ENCODE measurements around the gene FAM120AOS. TPM values are rescaled to one million over a fixed set of nuclear protein-coding genes. Genes with fewer than 3 reads are reported as not detected.

The FAM120AOS gene
- total RNA-seq, 1 experiment from 2014 or later = 31.2 TPM

- no peak overlapping the region for H2AFZ ChIP-seq (ENCODE audit: low read depth, low read length, poor library complexity, severe bottlenecking)
- ATAC-seq (no peak), DNase-seq (ENCODE audit: low read depth, low spot score) (no peak)
- H3K9ac ChIP-seq (ENCODE audit: low read length) = no peak overlapping the region
- no peak overlapping the region for H3K4me3 ChIP-seq (replicated peaks in 1 of 2; ENCODE audit: low read depth in 1 of 2, low read length in 2 of 2)
- H3K79me2 ChIP-seq (ENCODE audit: insufficient read depth, low read length) = peaks cover 95% of the 10 kb centered on the region
- CTCF ChIA-PET = no interaction called here
- no peaks in the 10 kb centered on the region for H3K9me2 ChIP-seq (ENCODE audit: insufficient read depth)
- peaks cover 0 to 7% of the 10 kb centered on the region in 2 experiments; a peak in 2 of 4 replicates for H3K36me3 ChIP-seq (ENCODE audit: control insufficient read depth in 1 of 2, insufficient read depth in 2 of 2, low read length in 2 of 2)
- peaks cover 14% of the 10 kb centered on the region; the same call in 1 of the 2 replicates for H4K20me1 ChIP-seq (ENCODE audit: insufficient read depth)
- POLR2A ChIA-PET = no interaction called here
- no peaks in the 10 kb centered on the region for H3K4me1 ChIP-seq (ENCODE audit: control insufficient read depth in 1 of 2, insufficient read depth in 2 of 2, low read length in 2 of 2)
- RAD21 ChIA-PET (ENCODE audit: low non-redundant PET in 1 of 2, low total read pairs in 2 of 2, uncharacterized antibody in 2 of 2, unreplicated experiment in 2 of 2) = no interaction called here
- intact Hi-C loops (cut with micrococcal nuclease) = no loop called here
- no peaks in the 10 kb centered on the region for H3K27me3 ChIP-seq (ENCODE audit: insufficient read depth, low read length)
- no TSS peak for BruUV-seq (replicated peaks)
- no peak for TF ChIP-seq MAX (IDR thresholded peaks at IDR 0.05)
- TF ChIP-seq EGR1 (IDR thresholded peaks at IDR 0.05; ENCODE audit: low read depth) = no peak
- no peak for TF ChIP-seq RAD21 (IDR thresholded peaks at IDR 0.05; ENCODE audit: low read depth)
- no peak for TF ChIP-seq SP1 (IDR thresholded peaks at IDR 0.05; ENCODE audit: low read depth)
- TF ChIP-seq EZH2phosphoT487 (IDR thresholded peaks at IDR 0.05; ENCODE audit: borderline replicate concordance) = no peak
- TF ChIP-seq ZNF274 (IDR thresholded peaks at IDR 0.05; ENCODE audit: low read depth, low read length) = no peak
- no peak for TF ChIP-seq ZBTB33 (IDR thresholded peaks at IDR 0.05; ENCODE audit: extremely low read depth, insufficient replicate concordance, low read length)
- no peak for TF ChIP-seq CBX3 (IDR thresholded peaks at IDR 0.05; ENCODE audit: low read depth)
- TF ChIP-seq ATF3 (IDR thresholded peaks at IDR 0.05) = no peak
- TF ChIP-seq POLR2AphosphoS5 (IDR thresholded peaks at IDR 0.05; ENCODE audit: low read depth, low read length) = no peak
- TF ChIP-seq SRF (IDR thresholded peaks at IDR 0.05; ENCODE audit: low read depth) = no peak
- TF ChIP-seq YY1 (IDR thresholded peaks at IDR 0.05; ENCODE audit: extremely low read depth, insufficient replicate concordance, low read depth, low read length) = no peak
- TF ChIP-seq CTCF (IDR thresholded peaks at IDR 0.05 in 2 of 3, conservative IDR thresholded peaks at IDR 0.05 in 1 of 3; ENCODE audit: borderline replicate concordance in 1 of 3, insufficient read depth in 1 of 3, low read depth in 2 of 3, low read length in 2 of 3) = no peak
- no peak for TF ChIP-seq JUND (IDR thresholded peaks at IDR 0.05)
- TF ChIP-seq CEBPB (IDR thresholded peaks at IDR 0.05; ENCODE audit: low read depth) = no peak
- TF ChIP-seq TCF7L2 (IDR thresholded peaks at IDR 0.05; ENCODE audit: borderline replicate concordance, extremely low read depth, insufficient read depth, insufficient read length) = no peak
- H3K27ac ChIP-seq (ENCODE audit: low read depth, low read length) = no peak overlapping the region
- H3K4me2 ChIP-seq (ENCODE audit: low read length) = no peak overlapping the region
- H3K9me3 ChIP-seq (ENCODE audit: control insufficient read depth in 1 of 2, insufficient read depth in 1 of 2, low read depth in 1 of 2, low read length in 2 of 2) = no peaks in the 10 kb centered on the region
Observed at GRCh38 chr9:93480728-93481324, 27.4 kb upstream of the FAM120AOS start.

All from HCT116 (cell line).